GM12878 (cell line): ENCODE results near the gene RBM4B. TPM values are rescaled to one million over a fixed set of nuclear protein-coding genes. Genes with fewer than 3 reads are reported as not detected.

Source experiments
- ATAC-seq: fragments of 200-7000 bp; cut with Tn5 transposase; 3 replicates; pipeline ENCODE4 v1.9.1; 2020; ENCODE audit warnings: mild to moderate bottlenecking, moderate library complexity
- BruUV-seq: library from RNA; stranded (reverse); fragments of 400-500 nt; replicated peaks from 2 replicates; lab custom pipeline; 2021; lab: Mats Ljungman, UMichigan
- CTCF ChIA-PET: fragments of 300-600 bp; sonication (Branson Sonifier 250); formaldehyde crosslinking; extraction: SDS; loops from one replicate; lab custom pipeline; 2021; ENCODE audit warnings: inconsistent platforms; lab: Yijun Ruan, JAX
- POLR2A ChIA-PET: fragments of 350-600 bp; formaldehyde crosslinking; extraction: SDS; loops from one replicate; lab custom pipeline; 2021; ENCODE audit warnings: inconsistent platforms; lab: Charles Lee
- RAD21 ChIA-PET: fragments of 300-600 bp; sonication (Branson Sonifier 250); formaldehyde crosslinking; loops from one replicate; lab custom pipeline; 2023; ENCODE audit warnings: antibody characterized with exemption; ENCODE audit not compliant: unreplicated experiment; lab: Charles Lee
- SMC1A ChIA-PET: fragments of 300-600 bp; sonication (Branson Sonifier 250); formaldehyde crosslinking; loops from one replicate; lab custom pipeline; 2023; ENCODE audit not compliant: unreplicated experiment, uncharacterized antibody; lab: Charles Lee
- DNase-seq: peaks from one replicate; pipeline ENCODE4 v3.0.0-alpha.2; 2011; ENCODE audit warnings: low read depth, low spot score
- FAIRE-seq: peaks from 3 replicates; lab custom pipeline; 2011; peaks lifted over from hg19 to GRCh38; lab: Jason Lieb, UNC
- H2AFZ ChIP-seq: 2 replicates; pipeline ENCODE4 v1.6.0; 2011; ENCODE audit warnings: low read depth, low read length, control low read depth; ENCODE audit not compliant: control insufficient read depth
- H3K27ac ChIP-seq: 2 replicates; pipeline ENCODE4 v1.5.1; 2011; ENCODE audit warnings: control low read depth; ENCODE audit not compliant: control insufficient read depth, insufficient read depth
- H3K27me3 ChIP-seq, 2 experiments: replicated peaks in 1 of 2; 2 replicates each; pipeline versions ENCODE4 v1.6.0 to v1.6.1; 2011; ENCODE audit warnings: low read length in 1 of 2; ENCODE audit not compliant: control insufficient read depth in 2 of 2, insufficient read depth in 2 of 2
- H3K36me3 ChIP-seq, 2 experiments: 2 replicates each; pipeline ENCODE4 v1.5.1; 2011; ENCODE audit warnings: low read length in 1 of 2; ENCODE audit not compliant: control insufficient read depth in 2 of 2, insufficient read depth in 2 of 2
- H3K4me1 ChIP-seq: 2 replicates; pipeline ENCODE4 v1.6.1; 2011; ENCODE audit warnings: mild to moderate bottlenecking, low read length, moderate library complexity, mixed read lengths; ENCODE audit not compliant: control insufficient read depth, insufficient read depth
- H3K4me2 ChIP-seq: 2 replicates; pipeline ENCODE4 v1.6.0; 2011; ENCODE audit warnings: control low read depth; ENCODE audit not compliant: control insufficient read depth, insufficient read depth
- H3K4me3 ChIP-seq: fragments of 200-600 bp; sonication (generic); 2 replicates; pipeline ENCODE4 v1.5.1; 2016
- H3K79me2 ChIP-seq: 2 replicates; pipeline ENCODE4 v1.6.0; 2011; ENCODE audit warnings: low read length; ENCODE audit not compliant: control insufficient read depth, insufficient read depth
- H3K9ac ChIP-seq: 2 replicates; pipeline ENCODE4 v1.8.0; 2011; ENCODE audit warnings: low read length, control low read depth, mixed read lengths; ENCODE audit not compliant: control insufficient read depth, insufficient read depth
- H3K9me3 ChIP-seq: replicated peaks from 3 replicates; pipeline ENCODE4 v1.5.1; 2011; ENCODE audit warnings: mild to moderate bottlenecking, low read length; ENCODE audit not compliant: control insufficient read depth, insufficient read depth
- H4K20me1 ChIP-seq: 2 replicates; pipeline ENCODE4 v1.6.0; 2011; ENCODE audit not compliant: control insufficient read depth, insufficient read depth
- CEBPZ ChIP-seq: fragments of 150-350 bp; IDR thresholded peaks from 2 replicates; pipeline ENCODE4 v1.6.1; 2016; ENCODE audit warnings: low read depth, low read length
- CHD1 ChIP-seq: IDR thresholded peaks from 2 replicates; pipeline ENCODE4 v1.6.1; 2012; ENCODE audit warnings: low read depth, low read length, improper control_type of control experiment
- CUX1 ChIP-seq: IDR thresholded peaks from 2 replicates; pipeline ENCODE4 v1.6.1; 2012; ENCODE audit warnings: improper control_type of control experiment, low read depth, low read length; ENCODE audit not compliant: insufficient replicate concordance
- EED ChIP-seq: sonication (generic); IDR thresholded peaks from 2 replicates; pipeline ENCODE4 v1.6.1; 2016; ENCODE audit warnings: antibody characterized with exemption, low read depth
- EP300 ChIP-seq, 2 experiments: fragments of 150-350 bp in 1 of 2; IDR thresholded peaks; 2 replicates each; pipeline ENCODE4 v1.6.1; 2011 to 2012; ENCODE audit warnings: low read depth in 2 of 2, low read length in 2 of 2, borderline replicate concordance in 1 of 2, improper control_type of control experiment in 1 of 2, inconsistent platforms in 1 of 2; ENCODE audit not compliant: control insufficient read depth in 1 of 2
- ETV6 ChIP-seq, 2 experiments: fragments of 450-650 bp in 1 of 2; IDR thresholded peaks in 1 of 2; conservative IDR thresholded peaks in 1 of 2; 2 replicates each; pipeline ENCODE4 v1.6.1; 2014; ENCODE audit warnings: antibody characterized with exemption in 1 of 2, borderline replicate concordance in 1 of 2, low read depth in 1 of 2, mild to moderate bottlenecking in 1 of 2, moderate library complexity in 1 of 2
- HDGF ChIP-seq: fragments of 450-650 bp; IDR thresholded peaks from 2 replicates; pipeline ENCODE4 v1.6.1; 2016; ENCODE audit warnings: antibody characterized with exemption
- JUNB ChIP-seq: IDR thresholded peaks from 2 replicates; pipeline ENCODE4 v1.6.1; 2016; ENCODE audit warnings: antibody characterized with exemption, mild to moderate bottlenecking
- JUND ChIP-seq: IDR thresholded peaks from 2 replicates; pipeline ENCODE4 v1.6.1; 2012; ENCODE audit warnings: low read depth, mild to moderate bottlenecking, low read length, improper control_type of control experiment, moderate library complexity
- KAT2A ChIP-seq: conservative IDR thresholded peaks from 2 replicates; pipeline ENCODE4 v1.6.1; 2011; ENCODE audit warnings: low read depth, low read length; ENCODE audit not compliant: control insufficient read depth
- KDM1A ChIP-seq: fragments of 200-600 bp; sonication (generic); IDR thresholded peaks from 2 replicates; pipeline ENCODE4 v1.6.1; 2016; ENCODE audit warnings: borderline replicate concordance
- NFIC ChIP-seq: IDR thresholded peaks from 2 replicates; pipeline ENCODE4 v1.6.1; 2012; ENCODE audit warnings: low read depth, mild to moderate bottlenecking, inconsistent platforms, low read length, moderate library complexity
- RFX5 ChIP-seq: IDR thresholded peaks from 2 replicates; pipeline ENCODE4 v1.6.1; 2011; ENCODE audit warnings: low read depth, low read length, improper control_type of control experiment
- SRF ChIP-seq, 2 experiments: IDR thresholded peaks; 2 replicates each; pipeline ENCODE4 v1.6.1; 2011; ENCODE audit warnings: low read depth in 2 of 2, low read length in 2 of 2, mild to moderate bottlenecking in 1 of 2, moderate library complexity in 1 of 2
- TCF12 ChIP-seq: IDR thresholded peaks from 2 replicates; pipeline ENCODE4 v1.6.1; 2011; ENCODE audit warnings: low read depth, mild to moderate bottlenecking, low read length
- YBX1 ChIP-seq: fragments of 450-650 bp; IDR thresholded peaks from 2 replicates; pipeline ENCODE4 v1.6.1; 2016; ENCODE audit warnings: antibody characterized with exemption
- WGBS: methylation state at CpG from one replicate; pipeline ENCODE4 v1.1.6; 2016; ENCODE audit warnings: low lambda C conversion rate; ENCODE audit not compliant: insufficient replicate concordance, insufficient coverage; ENCODE audit errors: missing lambda C conversion rate; 5-methylcytosine and 5-hydroxymethylcytosine counted together
- in situ Hi-C: fragments of 300-500 bp; cut with MboI; formaldehyde crosslinking; loops from 9 replicates; pipeline ENCODE4 v1.14.3; 2018; ENCODE audit warnings: mixed read lengths
- intact Hi-C: fragments of 100-400 bp; cut with micrococcal nuclease; formaldehyde crosslinking; loops from one replicate; pipeline ENCODE4 v1.14.2; 2022; ENCODE audit not compliant: unreplicated experiment
- polyA plus RNA-seq, 11 experiments: library from polyadenylated mRNA; depleted of rRNA in 4 of 11; unstranded in 6 of 11; stranded (reverse) in 5 of 11; fragments of >200 nt; fragmentation: Nextera tagmentation in 4 of 11; fragmentation: Illumina TruSeq in 1 of 11; extraction: Ambion mirVana in 4 of 11; extraction: Trizol in 1 of 11; gene quantifications; 1 replicate in 1 of 11; 2 replicates in 10 of 11; pipeline versions ENCODE4 v1.2.1 to v1.2.3, GENCODE V29; 2011 to 2016; ENCODE audit warnings: inconsistent platforms in 2 of 11, missing spikeins in 2 of 11, low read depth in 1 of 11
- total RNA-seq, 4 experiments: library from RNA; depleted of rRNA in 3 of 4; stranded (reverse); fragments of >200 nt in 3 of 4; fragmentation: Illumina TruSeq in 1 of 4; extraction: Trizol in 1 of 4; gene quantifications; 2 replicates each; pipeline versions ENCODE4 v1.2.1 to v1.2.3, GENCODE V29; 2013 to 2021

RBM4B gene
- total and polyA plus RNA-seq, 10 of the 15 experiments (the other 5 are each of a cell fraction or from before 2014, with no cell fraction given): 16.1 to 37.0 (median 21.6) TPM

- TF ChIP-seq NFIC: no peak
- no peak for TF ChIP-seq JUND
- TF ChIP-seq JUNB: no peak
- TF ChIP-seq TCF12: no peak
- TF ChIP-seq KDM1A: no peak
- TF ChIP-seq EED: no peak
- TF ChIP-seq CEBPZ: no peak
- no peak for TF ChIP-seq SRF (IDR thresholded peaks at IDR 0.05; ENCODE audit: low read depth in 2 of 2, low read length in 2 of 2)
Observed at GRCh38 chr11:66700337-66700736, 22.6 kb upstream of the RBM4B start (continued).

GRCh38 chr11:66698491-66698890 lies 20.8 kb upstream of the RBM4B start:
- Histone ChIP-seq H3K9me3 (no peaks in the 10 kb centered on the region), H3K27ac (no peak overlapping the region), H3K79me2 (no peaks in the 10 kb centered on the region), H3K4me1 (no peaks in the 10 kb centered on the region), H3K4me2 (no peak overlapping the region), H4K20me1 (no peaks in the 10 kb centered on the region), H2AFZ (no peak overlapping the region), H3K36me3 (no peaks in the 10 kb centered on the region), H3K4me3 (no peak overlapping the region), H3K9ac (no peak overlapping the region), H3K27me3 (no peaks in the 10 kb centered on the region)
- ATAC-seq (no peak), DNase-seq (no peak), FAIRE-seq (no peak)
- in situ Hi-C loops: no loop called here
- ChIA-PET RAD21 (no interaction called here), SMC1A (no interaction called here), CTCF (interaction anchor here (5.8 kb wide), 1 partner anchor 134 kb away, joined by 67 read pairs; no protein-coding TSS in a partner anchor), POLR2A (no interaction called here)
- WGBS: 58% methylated on average over 9 of the region's 9 CpGs
- no TSS peak for BruUV-seq
- intact Hi-C loops: no loop called here
- TF ChIP-seq CUX1 (no peak), KAT2A (no peak), YBX1 (no peak), SRF (IDR thresholded peaks at IDR 0.05; ENCODE audit: low read depth in 2 of 2, low read length in 2 of 2) (no peak), EP300 (IDR thresholded peaks at IDR 0.05; ENCODE audit: borderline replicate concordance in 1 of 2, control insufficient read depth in 1 of 2, low read depth in 2 of 2, low read length in 2 of 2) (no peak), ETV6 (conservative IDR thresholded peaks at IDR 0.05 in 1 of 2, IDR thresholded peaks at IDR 0.05 in 1 of 2; ENCODE audit: borderline replicate concordance in 1 of 2, low read depth in 1 of 2) (no peak), RFX5 (no peak), CHD1 (no peak), HDGF (no peak)
